ENCODE measurements around the gene UBE2M.

Gene UBE2M

GRCh38 chr19:58571575-58571947 lies 13.2 kb upstream of the UBE2M start:
- in situ Hi-C loops (cut with HindIII; ENCODE audit: low sequenced_read_pairs) = no loop called here

DNA sequence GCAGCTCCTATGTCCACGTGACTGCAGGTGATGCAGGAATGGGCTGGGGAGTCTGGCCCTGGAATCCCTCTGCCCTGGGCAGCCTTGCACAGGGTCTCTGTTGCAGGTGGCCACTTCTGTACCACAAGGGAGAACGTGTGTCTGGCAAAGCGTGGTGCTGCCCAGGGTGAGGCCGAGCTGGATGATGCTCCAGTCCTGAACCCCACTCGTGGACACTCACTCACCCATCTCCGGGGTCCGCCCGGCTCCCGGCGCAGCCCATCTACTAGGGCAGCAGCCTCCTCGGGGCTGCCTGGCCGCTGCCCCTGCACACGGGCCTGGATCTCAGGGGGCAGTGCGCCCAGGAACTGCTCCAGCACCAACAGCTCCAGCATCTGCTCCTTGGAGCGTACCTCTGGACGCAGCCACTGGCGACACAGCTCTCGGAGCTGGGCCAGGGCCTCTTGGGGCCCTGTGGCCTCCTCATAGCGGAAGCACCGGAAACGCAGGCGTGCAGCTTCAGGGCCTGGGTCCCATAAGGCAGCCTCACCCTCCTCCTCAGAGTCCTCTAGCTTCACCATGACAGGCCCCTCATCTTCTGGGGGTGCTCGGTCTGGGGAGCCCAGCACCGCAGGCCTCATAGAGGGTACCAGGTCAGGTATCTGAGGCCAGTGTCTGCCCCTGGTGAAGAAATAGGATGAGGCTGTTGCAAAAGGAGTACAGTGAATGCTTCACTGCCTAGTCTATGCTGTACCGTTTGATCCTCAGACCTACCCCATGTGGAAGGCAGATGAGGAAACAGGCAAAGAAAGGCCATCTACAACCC lies 12.6 kb upstream of the UBE2M start:
- in situ Hi-C loops (cut with HindIII; ENCODE audit: low sequenced_read_pairs) = no loop called here

DNA sequence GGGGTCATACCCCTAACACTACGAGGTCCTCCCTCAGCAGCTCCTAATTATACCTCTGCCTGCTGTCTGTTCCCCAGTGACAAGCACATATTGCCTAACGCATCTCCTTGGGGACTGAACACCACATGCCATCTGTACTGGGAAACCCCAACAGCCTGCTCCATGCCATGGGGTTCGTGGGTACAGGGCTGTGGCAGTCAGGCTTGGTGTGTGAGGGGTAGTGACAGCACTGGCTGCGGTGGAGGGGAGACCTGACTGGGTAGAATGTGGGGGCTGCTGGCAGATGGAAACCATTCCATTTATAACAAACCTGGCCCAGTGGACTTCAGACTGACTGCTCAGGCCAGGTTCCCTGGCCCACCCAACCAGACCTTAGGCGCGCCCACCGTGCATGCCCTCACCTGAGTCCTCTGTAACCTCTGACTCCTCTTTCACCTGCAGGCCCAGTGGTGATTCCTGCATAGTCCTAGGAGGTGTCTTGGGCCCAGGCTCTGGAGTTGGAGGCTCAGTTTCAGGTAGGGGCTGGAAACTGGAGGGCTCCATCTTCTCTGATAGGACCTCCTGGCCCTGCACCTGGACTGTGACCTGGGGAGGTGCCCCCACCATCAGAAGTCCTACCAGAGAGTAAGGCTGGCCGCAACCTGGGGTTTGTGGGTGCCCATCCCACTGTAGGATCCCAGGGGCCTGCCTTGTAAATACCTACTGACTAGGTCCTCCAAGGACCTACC lies 11.7 kb upstream of the UBE2M start:
- in situ Hi-C loops (cut with HindIII; ENCODE audit: low sequenced_read_pairs) = no loop called here

DNA sequence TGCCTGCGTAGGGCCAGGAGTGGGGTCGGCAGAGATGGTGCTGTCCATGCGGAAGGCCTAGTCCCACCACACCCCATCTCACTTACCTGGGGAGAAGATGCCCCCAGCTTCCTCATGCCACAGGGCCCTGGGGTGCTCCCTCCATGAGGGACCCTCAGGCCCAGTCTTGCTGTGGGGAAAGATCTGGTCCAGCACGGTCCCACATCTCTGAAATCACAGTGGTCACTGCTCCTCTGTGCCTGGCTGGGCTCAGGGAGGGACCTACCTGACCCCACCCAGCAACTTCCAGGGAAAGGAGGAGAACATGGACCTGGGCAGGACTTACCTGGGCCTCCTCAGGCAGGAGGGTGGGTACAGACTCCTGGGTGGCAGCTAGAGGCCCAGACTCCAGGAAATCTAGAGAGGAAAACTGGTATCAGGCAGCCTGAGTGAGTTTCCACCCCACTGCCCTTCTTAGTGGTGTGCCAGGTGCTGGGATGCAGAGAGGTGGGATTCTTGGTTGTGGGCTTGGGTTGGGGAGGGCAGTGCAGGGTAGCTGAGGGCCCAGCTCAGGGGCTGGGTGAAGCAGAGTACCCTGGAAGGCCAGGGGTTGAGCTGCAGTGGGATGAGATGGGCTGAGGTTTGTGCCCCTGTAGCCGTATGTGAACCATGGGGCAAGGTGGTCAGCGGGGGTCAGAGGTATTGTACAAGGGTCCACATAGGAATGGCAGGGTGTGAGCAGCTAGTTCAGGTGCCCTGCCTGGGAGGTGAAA lies 11.0 kb upstream of the UBE2M start:
- in situ Hi-C loops (cut with HindIII; ENCODE audit: low sequenced_read_pairs) = no loop called here

- in situ Hi-C loops (cut with HindIII; ENCODE audit: low sequenced_read_pairs) = no loop called here
These were observed 10.2 kb upstream of the UBE2M start for GRCh38 chr19:58568453-58569130.

- in situ Hi-C loops (cut with HindIII; ENCODE audit: low sequenced_read_pairs) = no loop called here
These were observed 8.6 kb upstream of the UBE2M start for GRCh38 chr19:58566989-58567388.

DNA sequence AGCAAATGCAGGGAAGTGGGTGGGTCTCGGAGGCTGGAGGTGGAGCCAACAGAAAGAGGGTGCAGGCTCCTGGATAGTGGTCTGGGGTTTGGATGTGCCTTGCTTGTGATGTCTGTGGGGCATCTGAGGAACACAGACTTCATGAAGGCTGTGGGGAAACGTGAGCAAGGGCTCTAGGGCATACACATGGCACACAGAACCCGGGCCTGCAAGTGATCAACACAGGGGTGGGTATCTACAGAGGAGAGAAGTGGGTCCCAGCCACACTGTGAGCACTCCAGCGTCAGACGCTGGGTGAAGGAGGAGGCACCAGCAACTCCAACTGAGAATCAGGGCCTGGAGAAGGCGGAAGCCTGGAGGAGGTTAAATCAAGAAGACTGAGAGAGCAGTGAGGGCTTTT lies 5.4 kb upstream of the UBE2M start:
- in situ Hi-C loops (cut with HindIII; ENCODE audit: low sequenced_read_pairs) = no loop called here

- in situ Hi-C loops (cut with HindIII; ENCODE audit: low sequenced_read_pairs) = no loop called here
These were observed 4.7 kb upstream of the UBE2M start for GRCh38 chr19:58563034-58563573.

- in situ Hi-C loops (cut with HindIII; ENCODE audit: low sequenced_read_pairs) = no loop called here
These were observed 4.0 kb upstream of the UBE2M start for GRCh38 chr19:58562122-58563033.

DNA sequence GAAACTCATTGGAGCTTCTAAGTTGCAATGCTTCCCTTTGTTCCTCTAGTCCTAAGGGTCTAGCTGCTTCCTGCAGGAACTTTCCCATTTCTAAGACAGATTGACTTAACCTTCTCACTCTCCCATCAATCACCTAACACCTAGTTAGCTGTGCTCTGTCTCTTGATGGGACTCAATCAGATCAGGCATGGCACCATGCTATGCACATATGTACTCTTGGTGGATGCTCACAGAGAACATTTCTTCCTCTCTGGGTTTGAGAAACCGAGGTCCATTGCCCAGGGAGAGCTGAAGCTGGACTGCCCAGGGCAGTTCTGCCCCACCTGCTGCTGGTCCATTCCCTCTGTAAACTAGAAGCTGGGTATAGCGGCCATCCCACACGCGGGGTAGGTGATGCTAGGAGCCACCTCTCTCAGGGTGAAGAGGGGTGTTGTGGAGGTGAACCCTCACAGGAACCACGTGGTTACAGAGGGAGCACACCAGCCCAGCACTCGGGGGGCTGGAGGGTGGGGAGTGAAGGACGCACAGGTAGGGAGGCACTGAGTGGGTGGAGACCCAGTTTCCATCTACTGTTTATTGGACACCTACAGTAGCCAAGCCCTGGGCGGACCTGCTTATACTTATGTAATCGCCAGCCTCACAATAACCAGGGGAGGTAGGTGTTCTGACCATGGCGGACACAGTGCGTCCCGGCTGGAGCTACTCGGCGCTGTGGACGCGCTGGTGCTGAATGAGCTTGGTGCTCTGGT lies 3.1 kb upstream of the UBE2M start:
- in situ Hi-C loops (cut with HindIII; ENCODE audit: low sequenced_read_pairs) = no loop called here

- in situ Hi-C loops (cut with HindIII; ENCODE audit: low sequenced_read_pairs) = no loop called here
These were observed 2.5 kb upstream of the UBE2M start for GRCh38 chr19:58560921-58561320.

- in situ Hi-C loops (cut with HindIII; ENCODE audit: low sequenced_read_pairs) = no loop called here
These were observed 1.8 kb upstream of the UBE2M start for GRCh38 chr19:58560007-58560887.

- in situ Hi-C loops (cut with HindIII; ENCODE audit: low sequenced_read_pairs) = no loop called here
These were observed 1.0 kb upstream of the UBE2M start for GRCh38 chr19:58559275-58560006.

GRCh38 chr19:58558623-58559274 lies 338 bp upstream of the UBE2M start:
- in situ Hi-C loops (cut with HindIII; ENCODE audit: low sequenced_read_pairs) = no loop called here

DNA sequence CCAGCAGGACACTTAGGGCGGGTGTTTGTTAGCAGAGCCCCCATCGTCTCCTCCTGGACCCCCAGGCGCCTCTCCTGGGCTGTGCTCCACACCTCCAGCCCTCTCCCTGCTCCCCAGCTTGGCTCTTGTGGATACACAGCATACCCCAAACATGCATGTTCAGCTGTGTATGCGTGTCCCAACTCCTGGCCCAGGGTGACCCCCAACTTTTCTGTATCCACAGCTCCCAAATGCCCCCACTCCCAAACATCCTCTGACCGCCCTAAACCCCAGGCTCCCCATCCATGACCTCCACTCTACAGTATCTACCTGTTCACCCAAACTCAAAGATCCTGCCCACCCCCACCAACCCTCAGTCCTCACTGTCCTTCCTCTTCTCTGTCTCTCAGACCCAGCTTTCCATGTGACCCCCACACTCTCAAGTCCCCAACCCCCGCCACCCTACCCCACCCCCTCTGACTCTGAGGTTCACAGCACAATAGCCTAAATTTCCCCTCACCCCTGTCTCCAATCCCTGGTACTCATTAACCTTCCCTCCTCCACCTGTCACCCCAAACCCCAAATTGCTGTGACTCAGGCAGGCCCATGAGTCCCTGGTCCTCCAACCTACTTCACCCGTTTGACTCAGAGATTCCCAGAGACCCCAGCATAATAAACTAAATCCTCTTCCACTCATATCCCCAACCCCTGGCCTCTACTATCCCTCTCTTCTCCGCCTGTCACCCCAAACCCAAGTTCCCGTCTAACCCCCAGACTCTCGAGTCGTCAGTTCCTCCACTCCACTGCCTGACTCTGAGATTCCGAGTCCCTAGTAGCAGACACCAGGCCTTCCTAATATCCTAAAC lies 968 bp downstream of the UBE2M start:
- in situ Hi-C loops (cut with HindIII; ENCODE audit: low sequenced_read_pairs) = no loop called here

DNA sequence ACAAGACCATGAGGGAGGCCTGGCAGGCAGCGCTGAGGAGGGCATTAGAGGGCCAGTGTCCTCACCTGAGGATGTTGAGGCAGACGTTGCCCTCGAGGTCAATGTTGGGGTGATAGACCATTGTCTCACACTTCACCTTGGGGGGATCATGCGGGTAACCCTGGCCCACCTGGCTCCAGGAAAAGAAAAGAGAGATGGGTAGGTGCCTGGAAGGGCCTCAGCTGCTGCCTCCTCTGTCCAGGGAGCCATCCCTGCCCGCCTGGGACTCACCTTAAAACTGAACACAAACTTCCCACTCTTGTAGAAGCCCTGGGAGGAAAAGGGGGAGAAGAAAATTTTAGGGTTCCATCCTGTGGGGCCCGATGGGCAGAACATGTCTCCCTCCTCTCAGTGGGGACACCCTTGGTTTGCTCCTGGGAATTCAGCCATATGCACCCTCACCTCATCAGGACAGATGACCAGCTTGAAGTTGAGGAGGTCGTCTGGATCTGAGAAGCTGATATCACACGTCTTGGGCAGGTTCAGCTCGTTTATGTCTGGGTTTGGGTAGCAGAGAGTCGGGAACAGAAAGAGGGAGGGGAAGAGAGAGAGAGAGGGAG lies 1.7 kb downstream of the UBE2M start:
- in situ Hi-C loops (cut with HindIII; ENCODE audit: low sequenced_read_pairs) = no loop called here

Measured in endothelial cell of hepatic sinusoid (primary cell).